Smooth muscle cell (in vitro differentiated cells): Measurements from ENCODE around the gene ARHGAP11A. TPM values are rescaled to one million over a fixed set of nuclear protein-coding genes. Genes with fewer than 3 reads are reported as not detected.

ENCODE experiments used
- DNase-seq: peaks from one replicate; lab custom pipeline; 2025; ENCODE audit not compliant: unreplicated experiment; lab: John Stamatoyannopoulos, UW
- H2AFZ ChIP-seq: fragments of 200-600 bp; sonication (generic); 2 replicates; pipeline ENCODE4 v1.6.0; 2016; ENCODE audit warnings: antibody characterized with exemption, low read depth, mild to moderate bottlenecking
- H3F3A ChIP-seq: fragments of 200-600 bp; sonication (generic); 2 replicates; pipeline ENCODE4 v1.6.0; 2017; ENCODE audit warnings: antibody characterized with exemption, low read depth
- H3K27ac ChIP-seq: fragments of 200-600 bp; sonication (generic); 2 replicates; pipeline ENCODE4 v1.5.1; 2016; ENCODE audit warnings: low read depth, mild to moderate bottlenecking
- H3K27me3 ChIP-seq: fragments of 200-600 bp; sonication (generic); 2 replicates; pipeline ENCODE4 v1.6.1; 2016; ENCODE audit warnings: low read depth, mild to moderate bottlenecking
- H3K36me3 ChIP-seq: fragments of 200-600 bp; sonication (generic); 2 replicates; pipeline ENCODE4 v1.5.1; 2016; ENCODE audit warnings: low read depth
- H3K4me1 ChIP-seq: fragments of 200-600 bp; sonication (generic); 2 replicates; pipeline ENCODE4 v1.5.1; 2016; ENCODE audit warnings: low read depth
- H3K4me2 ChIP-seq: fragments of 200-600 bp; sonication (generic); 2 replicates; pipeline ENCODE4 v1.6.0; 2016; ENCODE audit warnings: mild to moderate bottlenecking
- H3K4me3 ChIP-seq: fragments of 200-600 bp; sonication (generic); 2 replicates; pipeline ENCODE4 v1.5.1; 2016; ENCODE audit warnings: mild to moderate bottlenecking
- H3K79me2 ChIP-seq: fragments of 200-600 bp; sonication (generic); 2 replicates; pipeline ENCODE4 v1.6.0; 2016; ENCODE audit warnings: low read depth, mild to moderate bottlenecking
- H3K9ac ChIP-seq: fragments of 200-600 bp; sonication (generic); 2 replicates; pipeline ENCODE4 v1.6.0; 2016; ENCODE audit warnings: low read depth
- H3K9me3 ChIP-seq: fragments of 200-600 bp; sonication (generic); replicated peaks from 2 replicates; pipeline ENCODE4 v1.5.1; 2016; ENCODE audit warnings: low read depth
- H4K20me1 ChIP-seq: fragments of 200-600 bp; sonication (generic); 2 replicates; pipeline ENCODE4 v1.6.0; 2016; ENCODE audit warnings: low read depth
- WGBS: methylation state at CpG from one replicate; pipeline ENCODE4 v1.1.7; 2016; ENCODE audit warnings: low lambda C conversion rate; 5-methylcytosine and 5-hydroxymethylcytosine counted together
- polyA plus RNA-seq: library from polyadenylated mRNA; unstranded; fragments of >200 nt; fragmentation: Nextera tagmentation; extraction: Ambion mirVana; gene quantifications from 2 replicates; pipeline ENCODE4 v1.2.1, GENCODE V29; 2016
- total RNA-seq: library from RNA; depleted of rRNA; stranded (reverse); fragments of >200 nt; gene quantifications from 2 replicates; pipeline ENCODE4 v1.2.3, GENCODE V29; 2014
- TF ChIP-seq, protein P1 (sequence below): fragments of 200-600 bp; sonication (generic); IDR thresholded peaks from 2 replicates; pipeline ENCODE4 v1.5.1; 2017; ENCODE audit warnings: borderline replicate concordance, mild to moderate bottlenecking, antibody characterized with exemption; ENCODE audit not compliant: insufficient read depth, poor library complexity, severe bottlenecking

Gene ARHGAP11A
- total and polyA plus RNA-seq, 2 experiments from 2014 or later = 7.8 to 9.1 TPM

DNA sequence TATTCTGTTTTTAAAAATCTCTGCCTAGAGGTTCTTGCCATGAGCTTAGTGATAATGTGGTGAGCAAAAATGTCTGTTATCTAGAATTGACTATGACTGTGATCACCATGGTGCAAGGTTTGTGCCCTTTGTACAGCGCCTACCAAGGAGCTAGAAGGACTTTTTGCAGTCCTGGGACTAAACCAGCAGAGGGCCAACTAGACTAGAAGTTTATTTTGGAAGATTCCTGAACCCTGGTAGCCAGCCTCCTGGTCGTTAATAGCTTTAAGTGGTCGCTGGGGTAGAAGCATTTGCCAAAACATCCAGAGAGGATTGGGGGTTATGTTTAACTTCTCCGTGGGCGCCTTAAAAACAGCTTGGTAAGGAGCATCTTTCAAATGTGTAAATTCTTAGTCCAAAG is 34.0 kb downstream of the ARHGAP11A start:
- Histone ChIP-seq H3K27ac (no peak overlapping the region), H3K9me3 (no peaks in the 10 kb centered on the region), H3K79me2 (no peaks in the 10 kb centered on the region), H3K4me1 (no peaks in the 10 kb centered on the region), H3K4me3 (no peak overlapping the region), H4K20me1 (no peaks in the 10 kb centered on the region), H3K27me3 (no peaks in the 10 kb centered on the region), H3K36me3 (no peaks in the 10 kb centered on the region), H2AFZ (no peak overlapping the region), H3K4me2 (no peak overlapping the region), H3F3A (no peaks in the 10 kb centered on the region), H3K9ac (no peak overlapping the region)
- WGBS = 51% methylated on average over 5 of the region's 5 CpGs
- DNase-seq = no peak
- TF ChIP-seq, protein P1, sequence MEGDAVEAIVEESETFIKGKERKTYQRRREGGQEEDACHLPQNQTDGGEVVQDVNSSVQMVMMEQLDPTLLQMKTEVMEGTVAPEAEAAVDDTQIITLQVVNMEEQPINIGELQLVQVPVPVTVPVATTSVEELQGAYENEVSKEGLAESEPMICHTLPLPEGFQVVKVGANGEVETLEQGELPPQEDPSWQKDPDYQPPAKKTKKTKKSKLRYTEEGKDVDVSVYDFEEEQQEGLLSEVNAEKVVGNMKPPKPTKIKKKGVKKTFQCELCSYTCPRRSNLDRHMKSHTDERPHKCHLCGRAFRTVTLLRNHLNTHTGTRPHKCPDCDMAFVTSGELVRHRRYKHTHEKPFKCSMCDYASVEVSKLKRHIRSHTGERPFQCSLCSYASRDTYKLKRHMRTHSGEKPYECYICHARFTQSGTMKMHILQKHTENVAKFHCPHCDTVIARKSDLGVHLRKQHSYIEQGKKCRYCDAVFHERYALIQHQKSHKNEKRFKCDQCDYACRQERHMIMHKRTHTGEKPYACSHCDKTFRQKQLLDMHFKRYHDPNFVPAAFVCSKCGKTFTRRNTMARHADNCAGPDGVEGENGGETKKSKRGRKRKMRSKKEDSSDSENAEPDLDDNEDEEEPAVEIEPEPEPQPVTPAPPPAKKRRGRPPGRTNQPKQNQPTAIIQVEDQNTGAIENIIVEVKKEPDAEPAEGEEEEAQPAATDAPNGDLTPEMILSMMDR = peak; percentile 39

DNA sequence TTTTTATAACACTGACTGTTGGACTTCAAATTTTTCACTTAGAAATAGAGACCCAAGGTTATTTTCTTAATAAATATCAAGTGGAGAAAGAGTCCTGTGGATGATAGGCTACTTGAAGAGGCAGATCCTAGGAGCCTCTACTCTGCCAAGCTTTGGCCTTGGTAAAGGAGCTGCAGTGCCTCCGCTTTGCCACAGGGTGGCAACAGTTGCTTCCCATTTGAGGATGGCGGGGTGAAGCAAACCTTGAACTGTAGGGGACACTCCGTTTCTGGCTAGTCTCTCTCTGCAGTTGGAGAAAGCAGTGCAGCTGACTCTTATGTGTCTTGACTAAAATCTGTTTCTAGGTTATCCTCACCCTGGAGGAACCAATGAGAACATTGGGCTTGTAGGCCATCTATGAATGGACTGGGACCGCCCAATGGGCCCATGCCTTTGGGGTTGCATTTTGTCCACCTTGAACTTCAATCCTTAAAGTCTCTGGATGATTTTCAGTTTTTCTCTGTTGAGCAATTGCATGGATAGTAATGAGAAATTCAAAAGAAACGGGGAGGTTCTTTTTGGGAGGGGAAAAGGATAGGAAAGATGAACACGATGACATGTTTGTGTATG is 36.0 kb downstream of the ARHGAP11A start:
- Histone ChIP-seq H3K27ac (no peak overlapping the region), H4K20me1 (no peaks in the 10 kb centered on the region), H3K36me3 (no peaks in the 10 kb centered on the region), H3K4me1 (no peaks in the 10 kb centered on the region), H3K79me2 (no peaks in the 10 kb centered on the region), H3K9me3 (no peaks in the 10 kb centered on the region), H3K9ac (no peak overlapping the region), H2AFZ (no peak overlapping the region), H3K4me3 (no peak overlapping the region), H3K4me2 (no peak overlapping the region), H3K27me3 (no peaks in the 10 kb centered on the region), H3F3A (no peaks in the 10 kb centered on the region)
- WGBS = 35% methylated on average over 6 of the region's 6 CpGs
- no peak for DNase-seq
- TF ChIP-seq, protein P1 = peak; percentile 93

DNA sequence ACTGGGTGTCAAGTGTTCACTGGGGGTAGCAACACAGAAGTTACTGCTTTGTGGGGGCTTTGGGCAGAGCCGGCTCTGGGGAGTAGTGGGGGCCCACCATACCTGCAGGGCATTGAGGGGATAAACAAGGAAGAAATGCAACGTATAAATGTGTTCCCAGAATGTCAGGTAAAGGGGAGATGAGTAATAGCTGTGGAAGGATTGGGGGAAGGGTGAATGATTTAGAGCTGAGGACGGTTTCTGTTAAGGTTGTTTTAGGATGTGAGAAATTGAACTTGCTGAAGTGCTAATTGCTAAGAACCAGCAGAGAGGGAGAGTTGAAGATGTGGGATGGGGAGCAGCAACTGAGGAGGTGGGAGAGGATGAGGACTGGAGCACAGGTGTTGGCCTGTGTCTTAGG is 36.9 kb downstream of the ARHGAP11A start:
- Histone ChIP-seq H3K79me2 (no peaks in the 10 kb centered on the region), H3F3A (no peaks in the 10 kb centered on the region), H3K9me3 (no peaks in the 10 kb centered on the region), H3K4me2 (no peak overlapping the region), H3K36me3 (no peaks in the 10 kb centered on the region), H3K4me3 (no peak overlapping the region), H3K4me1 (no peaks in the 10 kb centered on the region), H2AFZ (no peak overlapping the region), H3K27ac (no peak overlapping the region), H3K27me3 (no peaks in the 10 kb centered on the region), H3K9ac (no peak overlapping the region), H4K20me1 (no peaks in the 10 kb centered on the region)
- WGBS = 60% methylated on average over 3 of the region's 3 CpGs
- TF ChIP-seq, protein P1 = no peak
- no peak for DNase-seq

DNA sequence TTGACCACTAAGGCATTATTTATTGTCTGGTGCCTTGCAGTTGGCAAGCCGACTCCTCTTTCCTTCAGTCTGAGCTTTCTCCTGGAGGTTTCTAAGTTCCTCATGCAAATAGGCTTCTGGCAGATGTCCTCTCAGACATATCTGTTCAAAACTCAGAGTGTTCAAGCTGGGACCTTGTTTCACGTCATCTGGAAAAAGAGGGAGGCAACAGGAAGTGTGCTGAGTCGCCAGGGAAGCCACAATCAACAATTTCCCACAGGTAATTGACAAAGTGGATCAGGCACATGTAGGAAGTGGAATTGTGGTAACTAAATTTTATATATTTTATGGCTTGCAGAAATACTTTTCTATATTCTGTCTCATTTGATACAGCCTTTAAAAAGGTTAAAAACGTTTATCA is 40.8 kb downstream of the ARHGAP11A start:
- Histone ChIP-seq H2AFZ (no peak overlapping the region), H4K20me1 (no peaks in the 10 kb centered on the region), H3K9ac (no peak overlapping the region), H3K4me3 (no peak overlapping the region), H3K27ac (no peak overlapping the region), H3K27me3 (no peaks in the 10 kb centered on the region), H3K4me1 (peaks cover 2% of the 10 kb centered on the region), H3K36me3 (no peaks in the 10 kb centered on the region), H3K79me2 (no peaks in the 10 kb centered on the region), H3K4me2 (no peak overlapping the region), H3F3A (peaks cover 12% of the 10 kb centered on the region), H3K9me3 (no peaks in the 10 kb centered on the region)
- no peak for DNase-seq
- TF ChIP-seq, protein P1 = no peak
- 66% methylated on average over 4 of the region's 4 CpGs for WGBS
